GM21447 (cell line): ENCODE data around the gene CDC45.

Source experiments
- ATAC-seq: cut with Tn5 transposase; IDR thresholded peaks from one replicate; pipeline ENCODE4 v1.9.1; 2021; ENCODE audit not compliant: unreplicated experiment

The CDC45 gene

DNA sequence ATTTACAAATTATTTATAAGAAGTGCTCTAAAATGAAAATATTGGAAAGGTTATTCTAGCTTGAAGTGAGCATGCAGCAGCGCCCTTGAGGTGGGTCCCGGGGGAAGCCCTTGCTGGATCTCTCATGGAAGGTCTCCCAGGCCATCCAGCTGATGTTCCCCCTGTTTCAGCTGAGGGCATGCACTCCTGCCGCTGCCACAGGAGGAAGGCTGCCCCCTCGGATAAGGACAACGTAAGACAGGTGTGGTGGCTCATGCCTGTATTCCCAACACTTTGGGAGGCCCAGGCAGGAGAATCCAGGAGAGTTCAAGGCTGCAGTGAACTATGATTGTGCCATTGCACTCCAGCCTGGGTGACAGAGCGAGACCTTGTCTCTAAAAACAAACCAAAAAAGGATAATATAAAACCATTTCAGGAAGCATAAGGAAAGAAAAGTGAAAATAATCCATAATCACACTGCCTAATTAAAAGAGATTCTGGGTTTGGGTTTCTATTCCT is 15.0 kb downstream of the CDC45 start:
- ATAC-seq = no peak

DNA sequence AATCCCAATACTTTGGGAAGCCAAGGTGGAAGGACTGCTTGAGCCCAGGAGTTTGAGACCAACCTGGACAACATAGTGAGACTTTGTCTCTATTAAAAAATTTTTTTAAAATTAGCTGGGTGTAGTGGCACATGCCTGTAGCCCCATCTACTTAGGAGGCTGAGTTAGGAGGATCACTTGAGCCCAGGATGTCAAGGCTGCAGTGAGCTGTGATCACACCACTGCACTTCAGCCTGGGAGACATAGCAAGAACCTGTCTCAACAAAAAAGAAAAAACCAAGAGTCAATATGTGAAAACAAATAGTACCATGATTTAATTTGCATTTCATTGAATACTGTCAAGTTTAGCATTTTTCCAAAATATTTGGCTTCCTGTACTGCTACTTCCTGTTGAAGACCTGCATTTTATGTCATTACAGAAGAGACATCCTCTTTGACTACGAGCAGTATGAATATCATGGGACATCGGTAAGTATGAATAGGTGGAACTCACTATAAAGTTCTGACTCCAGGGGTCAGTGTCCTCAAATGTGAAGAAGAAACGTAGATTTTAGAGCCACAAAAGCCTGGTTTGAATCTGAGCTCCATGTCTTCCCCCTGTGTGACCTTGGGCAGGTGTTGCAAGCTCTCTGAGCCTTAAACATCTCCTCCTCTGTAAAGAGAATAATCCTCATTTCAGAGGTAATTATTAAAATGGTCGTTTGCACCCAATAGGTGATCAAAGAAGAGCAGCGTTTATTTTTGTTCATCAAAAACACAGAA is 16.0 kb downstream of the CDC45 start:
- ATAC-seq = no peak

DNA sequence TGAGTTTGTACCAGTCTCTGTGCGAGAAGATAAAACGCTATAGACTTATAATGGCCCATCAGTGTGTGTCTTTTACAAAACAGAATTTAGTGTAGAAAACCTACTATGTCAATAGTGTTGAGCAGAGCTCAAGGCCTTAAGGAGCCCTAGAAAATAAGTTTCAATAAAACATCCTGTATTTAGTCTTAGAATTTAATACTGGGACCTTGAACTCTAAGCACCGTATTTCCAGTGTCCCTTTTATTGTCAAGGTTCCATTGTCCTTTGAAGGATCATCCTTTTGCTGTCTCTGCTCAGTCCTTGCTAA is 16.6 kb downstream of the CDC45 start:
- no peak for ATAC-seq

DNA sequence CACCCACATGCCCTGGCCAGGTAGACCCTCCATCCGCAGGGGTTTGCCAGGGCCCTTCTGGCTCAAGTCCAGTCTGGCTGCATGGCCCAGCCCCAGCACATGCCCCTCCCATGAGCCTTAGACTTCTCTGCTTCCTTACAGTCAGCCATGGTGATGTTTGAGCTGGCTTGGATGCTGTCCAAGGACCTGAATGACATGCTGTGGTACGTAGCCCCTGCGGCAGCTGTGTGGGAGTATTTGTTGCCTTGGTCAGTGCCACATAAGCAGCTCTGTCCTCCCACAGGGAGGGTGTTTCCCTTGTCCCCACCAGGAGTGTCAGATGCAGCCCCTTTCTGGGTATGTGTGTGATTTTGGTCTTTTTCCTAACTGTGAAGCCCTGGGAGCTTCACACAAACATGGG is 17.5 kb downstream of the CDC45 start:
- ATAC-seq = no peak

DNA sequence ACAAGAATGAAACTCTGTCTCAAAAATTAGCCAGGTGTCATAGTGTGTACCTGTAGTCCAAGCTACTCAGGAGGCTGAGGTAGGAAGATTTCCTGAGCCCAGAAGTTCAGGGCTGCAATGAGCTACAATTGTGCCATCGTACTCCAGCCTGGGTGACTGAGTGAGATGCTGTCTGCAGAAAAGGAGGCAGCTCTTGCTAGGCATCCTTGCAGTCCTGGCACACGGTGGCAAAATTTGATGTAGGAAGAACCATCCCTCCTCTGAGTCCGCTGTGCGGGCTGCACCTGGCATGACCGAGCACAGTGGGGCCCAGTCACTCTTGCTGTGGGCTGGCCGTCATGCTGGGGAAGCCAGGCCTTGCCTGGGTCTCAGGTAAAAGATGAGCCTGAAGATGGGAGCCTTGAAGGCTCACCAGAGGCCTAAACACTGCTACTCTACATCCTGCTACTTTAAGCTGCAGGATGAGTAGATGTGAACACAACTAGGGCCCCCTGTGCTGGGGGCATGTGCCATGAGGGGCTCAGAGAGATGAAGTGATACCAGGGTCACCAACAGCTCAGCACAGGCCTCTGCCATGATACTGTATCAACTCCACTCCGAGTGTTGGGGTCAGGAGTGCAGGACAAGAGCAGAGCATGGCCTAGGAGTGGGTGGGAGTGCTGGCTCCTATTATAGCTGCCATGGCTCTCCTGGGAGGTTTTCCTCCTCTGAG is 18.6 kb downstream of the CDC45 start:
- ATAC-seq = no peak

DNA sequence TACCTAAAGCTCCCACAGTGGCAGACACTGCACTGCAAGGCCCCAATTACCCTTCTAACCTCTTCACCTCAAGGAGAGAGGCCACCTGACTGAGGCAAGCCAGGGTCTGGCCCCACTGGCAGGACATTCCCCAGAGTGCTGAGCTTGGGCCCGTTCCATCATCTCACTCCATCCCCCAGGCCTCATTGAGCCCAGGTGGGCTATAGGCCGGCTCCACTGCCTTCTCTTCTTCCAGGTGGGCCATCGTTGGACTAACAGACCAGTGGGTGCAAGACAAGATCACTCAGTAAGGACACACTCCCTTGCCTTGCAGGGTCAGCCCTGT is 19.1 kb downstream of the CDC45 start:
- ATAC-seq = no peak

DNA sequence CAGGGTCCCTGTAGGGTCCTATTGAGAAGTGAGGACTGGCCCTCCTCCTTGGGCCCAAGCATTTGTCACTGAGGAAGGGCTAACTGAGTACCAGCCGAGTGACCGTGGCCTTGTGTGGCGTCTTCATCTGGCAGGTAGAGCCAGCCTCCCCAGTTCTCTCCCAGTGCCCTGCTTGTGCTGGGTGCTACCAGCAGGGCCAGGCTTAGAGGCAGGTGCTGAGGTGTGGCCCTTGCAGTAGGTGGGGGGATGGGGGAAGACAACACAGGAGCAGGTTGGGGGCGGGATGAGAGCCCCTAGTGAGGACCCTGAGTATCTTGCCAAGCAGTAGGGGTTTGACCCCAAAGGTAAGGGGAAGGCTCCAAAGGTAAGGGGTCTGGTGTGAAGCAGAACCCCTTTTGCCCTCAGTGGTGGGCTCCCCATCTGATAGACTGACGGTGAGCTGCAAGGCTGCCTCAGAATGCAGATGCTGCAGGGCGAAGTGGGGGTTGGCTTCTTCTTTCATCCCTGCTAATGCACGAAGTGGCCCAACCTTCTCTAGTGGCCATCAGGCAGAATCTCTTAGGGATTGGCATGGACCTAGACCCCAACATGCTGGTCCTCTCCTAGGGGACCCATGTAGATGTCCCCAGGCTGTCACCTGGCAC is 19.6 kb downstream of the CDC45 start:
- no peak for ATAC-seq

DNA sequence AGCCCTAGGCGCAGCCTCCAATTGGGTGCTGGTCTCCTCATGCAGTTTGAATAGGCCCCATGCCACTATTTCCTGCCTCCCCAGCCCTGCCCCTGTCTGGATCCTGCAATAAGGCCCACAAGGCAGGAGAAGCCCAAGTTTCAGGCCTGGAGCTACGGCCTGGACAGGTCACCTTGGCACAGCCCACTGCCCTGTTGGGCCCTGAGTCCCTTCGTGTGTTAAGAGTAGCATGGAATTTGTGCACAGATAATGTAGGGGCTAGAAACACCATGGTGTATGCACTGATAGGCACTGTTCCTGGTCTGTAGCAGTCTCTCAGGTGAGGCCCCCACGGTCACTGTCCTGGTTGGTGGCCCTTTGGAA is 20.1 kb downstream of the CDC45 start:
- no peak for ATAC-seq

DNA sequence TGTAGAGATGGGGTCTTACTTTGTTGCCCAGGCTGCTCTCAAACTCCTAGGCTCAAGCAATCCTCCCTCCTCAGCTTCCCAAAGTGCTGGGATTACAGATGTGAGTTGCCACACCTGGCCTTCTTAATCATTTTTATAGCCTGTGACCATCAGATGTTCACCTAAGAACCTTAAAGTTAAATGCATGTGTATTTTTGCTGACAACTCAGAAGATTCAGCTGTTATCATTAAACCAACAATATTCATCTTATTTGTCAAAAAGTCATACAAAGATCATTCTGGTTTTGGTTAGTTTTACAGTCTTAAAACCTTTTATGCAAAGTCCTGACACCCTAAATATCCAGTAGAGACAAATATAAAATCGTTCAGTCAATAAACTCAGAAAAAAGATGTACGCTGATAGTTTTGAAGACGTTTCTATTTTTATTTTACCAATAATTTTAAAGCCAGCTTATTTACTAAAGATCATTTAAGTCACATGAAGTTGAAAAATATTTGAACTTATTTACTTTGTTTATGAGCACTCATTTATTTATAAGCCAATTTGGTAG is 22.3 kb downstream of the CDC45 start:
- no peak for ATAC-seq

DNA sequence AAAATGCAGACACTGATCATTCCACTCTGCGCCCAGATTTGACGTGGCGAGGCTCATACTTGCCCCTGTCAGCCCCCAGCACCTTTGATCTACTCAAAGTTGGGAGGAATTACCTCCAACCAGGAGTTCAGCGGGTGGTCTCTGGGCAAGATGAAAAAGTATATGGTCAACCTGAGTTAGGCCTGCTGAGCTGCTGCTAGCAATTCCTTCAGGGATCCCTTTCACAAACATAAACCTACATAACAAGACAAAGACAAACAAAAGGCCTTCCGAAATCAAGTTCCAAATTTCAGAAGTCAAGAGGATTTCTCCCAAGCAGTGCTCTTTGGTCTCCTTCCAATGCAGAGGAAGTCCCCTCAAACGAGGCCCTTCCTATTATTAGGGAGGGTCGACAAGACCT is 23.6 kb downstream of the CDC45 start:
- ATAC-seq = no peak

DNA sequence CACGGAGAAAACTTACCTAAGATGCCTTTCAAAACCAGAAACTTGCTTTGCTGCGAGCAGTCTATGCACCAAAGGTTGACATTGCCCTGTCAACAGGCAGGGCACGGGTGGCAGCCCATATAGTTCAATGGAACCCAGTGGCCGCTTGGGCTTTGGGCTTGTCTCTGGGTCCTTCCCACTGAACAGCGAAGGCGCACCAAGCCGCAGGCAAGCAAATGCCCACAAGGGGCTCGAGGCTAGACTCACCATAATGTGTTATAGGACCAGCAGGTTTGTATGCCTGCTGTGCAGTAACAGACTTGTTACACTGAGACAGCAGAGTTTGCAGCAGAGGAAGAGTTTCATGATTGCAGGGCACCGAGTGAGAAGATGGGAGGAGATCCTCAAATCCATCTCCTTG is 24.1 kb downstream of the CDC45 start:
- no peak for ATAC-seq

DNA sequence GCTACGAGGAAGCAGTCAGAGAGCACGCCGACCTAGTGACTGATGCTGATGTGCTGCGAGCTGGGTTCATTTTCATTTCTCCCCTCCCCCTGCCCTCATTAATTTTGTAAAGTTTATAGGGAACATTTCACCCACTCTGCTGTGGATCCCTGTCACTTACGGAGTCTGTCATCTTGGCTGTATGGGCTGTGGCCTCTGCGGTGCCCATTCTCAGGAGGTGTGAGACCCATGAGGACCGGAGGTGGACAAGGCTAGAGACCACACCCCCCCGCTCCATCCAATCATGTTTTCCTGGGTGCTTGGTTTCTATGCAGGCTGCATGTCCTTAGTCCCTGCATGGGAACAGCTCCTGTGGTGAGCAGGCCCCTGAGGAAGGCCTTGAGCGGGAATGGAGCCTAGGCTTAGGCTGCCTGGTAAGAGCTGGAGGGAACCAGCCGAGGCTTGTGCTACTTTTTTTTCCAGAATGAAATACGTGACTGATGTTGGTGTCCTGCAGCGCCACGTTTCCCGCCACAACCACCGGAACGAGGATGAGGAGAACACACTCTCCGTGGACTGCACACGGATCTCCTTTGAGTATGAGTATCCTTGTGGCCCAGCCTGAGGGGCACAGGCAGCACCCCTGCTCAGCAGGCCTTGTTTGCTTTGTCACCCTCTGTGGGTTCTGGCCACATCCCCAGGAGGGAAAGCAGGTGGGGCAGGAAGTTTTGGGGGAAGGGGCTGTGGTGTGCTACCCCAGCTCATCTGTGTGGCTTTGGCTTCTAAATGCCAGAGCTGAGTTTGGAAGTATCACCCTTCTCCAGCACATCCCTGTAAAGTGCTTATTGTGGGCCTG is 25.4 kb downstream of the CDC45 start:
- ATAC-seq = no peak

DNA sequence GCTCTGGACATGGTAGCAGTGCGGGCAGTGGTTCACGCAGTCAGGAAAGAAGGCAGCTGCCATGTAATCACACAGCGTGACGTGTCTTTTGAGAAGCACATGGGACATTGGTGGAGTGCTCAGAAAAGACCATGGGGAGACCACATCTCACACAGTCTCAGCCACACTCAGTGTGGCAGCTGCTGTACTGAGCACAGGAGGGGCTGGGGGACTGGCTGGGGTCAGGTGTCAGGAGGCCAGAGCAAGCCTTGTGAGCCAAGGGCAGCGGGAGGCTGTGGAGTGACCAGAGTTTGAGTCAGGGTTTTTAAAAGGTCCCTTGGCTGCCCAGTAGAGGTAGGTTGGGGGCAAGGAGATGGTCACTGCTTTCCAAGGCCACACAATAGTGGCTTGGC is 26.0 kb downstream of the CDC45 start:
- no peak for ATAC-seq

DNA sequence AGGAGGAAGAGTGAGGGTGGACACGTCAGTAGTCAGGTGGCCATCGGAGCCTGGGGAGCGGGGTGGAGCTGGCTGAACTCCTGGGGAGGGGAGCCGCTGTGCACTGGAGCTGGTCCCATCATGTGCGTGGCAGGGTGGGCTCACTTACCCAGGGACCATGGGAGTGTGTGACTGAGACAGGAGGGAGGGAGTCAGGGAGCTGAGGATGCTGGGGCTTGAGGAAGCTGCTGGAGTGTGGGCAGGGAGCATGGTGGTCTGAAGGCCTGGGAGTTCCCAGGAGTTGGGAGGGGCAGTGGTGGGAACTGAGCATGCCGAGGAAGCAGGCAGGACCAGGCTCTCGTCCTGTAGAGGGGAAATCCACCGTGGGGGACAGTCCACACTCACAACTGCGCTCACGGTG is 26.5 kb downstream of the CDC45 start:
- no peak for ATAC-seq

DNA sequence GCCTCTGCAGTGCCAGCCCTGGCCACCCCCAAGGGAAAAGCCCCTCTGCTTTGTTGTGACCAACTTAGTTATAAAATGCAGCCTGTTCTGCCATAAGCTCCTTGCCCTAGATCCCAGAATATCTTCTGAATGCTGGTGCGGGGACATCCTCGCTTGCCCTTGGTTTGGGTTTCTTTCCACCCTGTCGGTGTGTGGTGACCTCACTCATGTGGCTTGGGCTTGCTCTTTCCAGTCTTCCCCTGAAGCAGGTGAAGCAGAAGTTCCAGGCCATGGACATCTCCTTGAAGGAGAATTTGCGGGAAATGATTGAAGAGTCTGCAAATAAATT is 27.8 kb downstream of the CDC45 start:
- no peak for ATAC-seq

DNA sequence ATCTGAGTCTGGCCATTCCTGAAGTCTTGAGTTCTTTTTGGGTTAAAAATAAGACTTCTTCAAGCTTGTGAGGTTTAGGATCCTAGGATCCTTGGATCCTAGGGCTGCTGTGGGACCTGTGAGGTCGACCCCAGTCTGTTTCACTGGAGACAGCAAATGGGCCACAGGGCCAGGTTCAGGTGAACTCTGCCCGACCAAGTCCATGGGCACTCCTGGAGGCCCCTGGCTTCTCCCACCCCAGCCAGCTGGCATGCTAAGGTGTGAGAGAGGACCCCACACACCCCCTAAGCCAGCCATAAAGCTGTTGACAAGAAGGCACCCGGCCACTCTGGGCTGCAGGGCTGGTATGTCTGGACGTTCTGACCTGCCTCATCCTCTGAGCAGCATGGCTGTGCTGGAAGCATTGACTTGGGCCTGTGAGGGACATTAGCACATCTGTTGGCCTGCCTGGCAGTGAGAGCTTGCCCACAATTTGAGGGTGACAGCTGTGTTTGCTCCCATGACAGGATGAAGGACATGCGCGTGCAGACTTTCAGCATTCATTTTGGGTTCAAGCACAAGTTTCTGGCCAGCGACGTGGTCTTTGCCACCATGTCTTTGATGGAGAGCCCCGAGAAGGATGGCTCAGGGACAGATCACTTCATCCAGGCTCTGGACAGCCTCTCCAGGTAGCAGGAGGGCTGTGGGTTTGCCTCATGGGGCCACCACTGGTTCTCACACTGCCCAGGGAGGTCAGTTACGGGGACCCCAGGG is 28.5 kb downstream of the CDC45 start:
- no peak for ATAC-seq

DNA sequence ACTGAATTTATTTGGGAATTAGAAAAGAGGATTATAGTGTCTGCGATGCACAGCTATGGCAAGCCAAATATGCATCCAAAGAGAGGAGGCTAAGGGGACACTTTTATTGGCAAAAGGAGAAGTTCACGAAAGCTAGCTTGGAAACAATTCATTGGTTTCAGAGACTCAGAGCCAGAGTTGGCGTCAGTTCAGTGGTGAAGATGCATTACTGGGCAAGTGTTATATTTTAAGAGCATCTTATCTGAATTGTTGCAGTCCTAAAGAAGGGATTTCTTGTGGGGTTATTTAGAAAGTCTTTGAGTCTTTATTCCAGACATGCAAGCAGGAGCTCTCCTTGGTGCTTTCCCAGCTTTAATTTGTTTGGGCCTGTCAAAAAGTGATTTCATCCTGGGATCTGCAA is 29.5 kb downstream of the CDC45 start:
- ATAC-seq = no peak

DNA sequence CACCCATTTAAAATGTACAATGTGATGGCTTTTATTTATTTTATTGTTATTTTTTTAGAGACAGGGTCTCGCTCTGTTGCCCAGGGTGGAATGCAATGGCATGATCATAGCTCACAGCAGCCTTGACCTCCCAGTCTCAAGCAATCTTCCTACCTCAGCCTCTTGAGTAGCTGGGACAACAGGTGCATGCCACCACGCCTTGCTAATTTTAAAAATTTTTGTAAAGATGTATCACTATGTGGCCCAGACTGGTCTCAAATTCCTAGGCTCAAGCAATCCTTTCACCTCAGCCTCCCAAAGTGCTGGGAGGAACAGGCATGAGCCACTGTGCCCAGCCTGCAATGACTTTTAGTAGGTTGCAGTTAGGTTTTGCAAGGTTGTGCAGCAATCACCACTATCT is 30.2 kb downstream of the CDC45 start:
- no peak for ATAC-seq

DNA sequence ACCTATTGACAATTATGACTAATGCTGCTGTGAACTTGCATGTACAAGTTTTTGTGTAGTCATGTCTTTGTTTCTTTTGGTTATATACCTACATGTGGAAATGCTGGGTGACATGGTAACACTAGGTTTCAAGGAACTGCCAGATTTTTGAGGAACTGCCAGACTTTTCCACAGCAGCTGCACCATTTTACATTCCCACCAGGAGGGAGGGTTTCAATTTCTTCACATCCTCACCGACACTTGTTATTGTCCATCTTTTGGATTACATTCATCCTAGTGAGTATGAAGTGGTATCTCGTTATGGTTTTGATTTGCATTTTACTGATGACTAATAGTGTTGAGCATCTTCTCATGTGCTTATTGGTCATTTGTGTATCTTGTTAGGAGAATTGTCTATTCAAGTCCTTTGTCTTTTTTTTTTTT is 31.2 kb downstream of the CDC45 start:
- ATAC-seq = no peak

DNA sequence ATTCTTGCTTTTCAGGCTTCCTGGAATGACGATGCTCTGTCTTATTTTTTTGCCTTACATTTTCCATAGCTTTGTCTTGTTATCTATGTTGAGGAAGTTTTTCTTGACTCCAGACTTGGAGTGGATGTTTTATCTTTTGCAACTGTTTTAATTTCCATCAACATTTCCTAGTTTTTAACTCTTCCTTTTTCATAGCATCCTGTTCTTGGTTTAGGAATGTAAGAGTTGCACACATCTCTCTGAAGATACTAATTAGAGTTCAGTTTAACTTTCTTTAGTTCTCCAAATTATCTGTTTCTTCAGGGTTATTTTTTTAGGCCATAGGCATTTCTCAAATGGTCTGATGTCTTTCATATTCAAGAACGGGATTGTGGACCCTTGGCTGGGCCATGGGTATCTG is 34.1 kb downstream of the CDC45 start:
- no peak for ATAC-seq
